Fibroblast of lung (primary cell): Measurements from ENCODE around the gene LMO3. TPM values are rescaled to one million over a fixed set of nuclear protein-coding genes. Genes with fewer than 3 reads are reported as not detected.
"Not testable (repeated sequence)": the region's sequence is repeated elsewhere in the genome, so short reads cannot be mapped to it uniquely, and the experiment has no call there.

Experiments used
- DNase-seq, 2 donors: peaks; one replicate each; pipeline versions ENCODE4 v3.0.0 to v3.0.0-alpha.2; 2010; ENCODE audit warnings: low read depth in 2 of 2
- H2AFZ ChIP-seq: 2 replicates; pipeline ENCODE4 v1.5.1; 2012; ENCODE audit warnings: low read length, control low read depth, inconsistent platforms
- H3K27ac ChIP-seq: 2 replicates; pipeline ENCODE4 v1.5.1; 2011; ENCODE audit warnings: low read length, control low read depth; ENCODE audit not compliant: insufficient read depth
- H3K27me3 ChIP-seq: 2 replicates; pipeline ENCODE4 v1.5.1; 2011; ENCODE audit warnings: mild to moderate bottlenecking, low read length; ENCODE audit not compliant: control insufficient read depth, insufficient read depth
- H3K36me3 ChIP-seq: 2 replicates; pipeline ENCODE4 v1.5.1; 2011; ENCODE audit warnings: low read length; ENCODE audit not compliant: control insufficient read depth, insufficient read depth
- H3K4me1 ChIP-seq: 2 replicates; pipeline ENCODE4 v1.5.1; 2011; ENCODE audit warnings: low read length; ENCODE audit not compliant: control insufficient read depth, insufficient read depth; ENCODE audit errors: extremely low read depth
- H3K4me2 ChIP-seq: 2 replicates; pipeline ENCODE4 v1.5.1; 2011; ENCODE audit warnings: low read length, control low read depth; ENCODE audit not compliant: insufficient read depth; ENCODE audit errors: extremely low read depth
- H3K4me3 ChIP-seq, 4 experiments: fragments of 200-600 bp in 1 of 4; sonication (generic) in 1 of 4; replicated peaks in 1 of 4; 2 replicates each; pipeline ENCODE4 v1.5.1; 2011 to 2016; ENCODE audit warnings: low read length in 4 of 4, low read depth in 3 of 4, mild to moderate bottlenecking in 3 of 4, control low read depth in 2 of 4, inconsistent platforms in 1 of 4, mixed read lengths in 1 of 4; ENCODE audit not compliant: insufficient read depth in 1 of 4; ENCODE audit errors: control extremely low read depth in 1 of 4
- H3K79me2 ChIP-seq: 2 replicates; pipeline ENCODE4 v1.5.1; 2012; ENCODE audit warnings: mild to moderate bottlenecking, low read length, inconsistent platforms; ENCODE audit not compliant: control insufficient read depth, insufficient read depth
- H3K9ac ChIP-seq: 2 replicates; pipeline ENCODE4 v1.5.1; 2011; ENCODE audit warnings: mild to moderate bottlenecking, low read length, control low read depth; ENCODE audit not compliant: insufficient read depth
- H3K9me3 ChIP-seq: 2 replicates; pipeline ENCODE4 v1.5.1; 2012; ENCODE audit warnings: low read depth, low read length; ENCODE audit not compliant: control insufficient read depth, insufficient read depth
- H4K20me1 ChIP-seq: 2 replicates; pipeline ENCODE4 v1.5.1; 2011; ENCODE audit warnings: low read length; ENCODE audit not compliant: control insufficient read depth, insufficient read depth; ENCODE audit errors: extremely low read depth
- EZH2 ChIP-seq: IDR thresholded peaks from 2 replicates; pipeline ENCODE4 v1.5.1; 2012; ENCODE audit warnings: low read length, control low read depth, mild to moderate bottlenecking; ENCODE audit errors: missing control alignments
- polyA plus RNA-seq, 2 donors: library from polyadenylated mRNA; depleted of rRNA in 1 of 2; stranded (reverse) in 1 of 2; unstranded in 1 of 2; fragments of >200 nt; gene quantifications; 2 replicates each; pipeline ENCODE4 v1.2.1, GENCODE V29; 2011 to 2012; ENCODE audit warnings: missing spikeins in 1 of 2
- total RNA-seq: library from RNA; depleted of rRNA; stranded (reverse); fragments of >200 nt; gene quantifications from 2 replicates; pipeline ENCODE4 v1.2.1, GENCODE V29; 2014
- TF ChIP-seq, protein P1 (sequence below), 2 donors: IDR thresholded peaks in 1 of 2; conservative IDR thresholded peaks in 1 of 2; 1 replicate in 1 of 2; 2 replicates in 1 of 2; pipeline ENCODE4 v1.5.1; 2011 to 2012; ENCODE audit warnings: low read length in 2 of 2, control low read depth in 1 of 2, inconsistent platforms in 1 of 2, low read depth in 1 of 2, mild to moderate bottlenecking in 1 of 2

The LMO3 gene
- total and polyA plus RNA-seq, 2 donors (not counting 1 experiment from before 2014, with no cell fraction given), result 0.12 to 0.50 TPM

DNA sequence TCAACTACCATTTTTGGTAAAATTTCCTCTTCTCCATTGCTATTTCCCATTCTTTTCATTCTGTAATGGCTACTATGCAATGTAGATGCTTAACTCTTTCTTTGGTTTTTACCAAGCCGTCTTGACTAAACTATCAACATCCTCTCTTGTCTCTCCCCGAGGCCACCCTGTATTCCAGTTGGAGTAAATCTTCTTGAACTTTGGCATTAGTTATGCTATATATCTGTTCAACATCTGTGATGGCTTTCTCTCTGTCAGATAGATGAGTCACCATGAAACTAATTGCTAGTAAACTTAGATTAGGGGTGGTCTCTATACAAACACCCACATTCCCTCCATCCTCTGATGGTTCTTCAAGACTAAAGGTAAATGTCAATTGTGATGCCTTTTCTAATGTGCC lies 63.4 kb downstream of the LMO3 start:
- TF ChIP-seq, protein P1, sequence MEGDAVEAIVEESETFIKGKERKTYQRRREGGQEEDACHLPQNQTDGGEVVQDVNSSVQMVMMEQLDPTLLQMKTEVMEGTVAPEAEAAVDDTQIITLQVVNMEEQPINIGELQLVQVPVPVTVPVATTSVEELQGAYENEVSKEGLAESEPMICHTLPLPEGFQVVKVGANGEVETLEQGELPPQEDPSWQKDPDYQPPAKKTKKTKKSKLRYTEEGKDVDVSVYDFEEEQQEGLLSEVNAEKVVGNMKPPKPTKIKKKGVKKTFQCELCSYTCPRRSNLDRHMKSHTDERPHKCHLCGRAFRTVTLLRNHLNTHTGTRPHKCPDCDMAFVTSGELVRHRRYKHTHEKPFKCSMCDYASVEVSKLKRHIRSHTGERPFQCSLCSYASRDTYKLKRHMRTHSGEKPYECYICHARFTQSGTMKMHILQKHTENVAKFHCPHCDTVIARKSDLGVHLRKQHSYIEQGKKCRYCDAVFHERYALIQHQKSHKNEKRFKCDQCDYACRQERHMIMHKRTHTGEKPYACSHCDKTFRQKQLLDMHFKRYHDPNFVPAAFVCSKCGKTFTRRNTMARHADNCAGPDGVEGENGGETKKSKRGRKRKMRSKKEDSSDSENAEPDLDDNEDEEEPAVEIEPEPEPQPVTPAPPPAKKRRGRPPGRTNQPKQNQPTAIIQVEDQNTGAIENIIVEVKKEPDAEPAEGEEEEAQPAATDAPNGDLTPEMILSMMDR (conservative IDR thresholded peaks at IDR 0.05 in 1 of 2, IDR thresholded peaks at IDR 0.05 in 1 of 2; ENCODE audit: low read depth in 1 of 2, low read length in 2 of 2), result no peak
- TF ChIP-seq EZH2, result no peak

DNA sequence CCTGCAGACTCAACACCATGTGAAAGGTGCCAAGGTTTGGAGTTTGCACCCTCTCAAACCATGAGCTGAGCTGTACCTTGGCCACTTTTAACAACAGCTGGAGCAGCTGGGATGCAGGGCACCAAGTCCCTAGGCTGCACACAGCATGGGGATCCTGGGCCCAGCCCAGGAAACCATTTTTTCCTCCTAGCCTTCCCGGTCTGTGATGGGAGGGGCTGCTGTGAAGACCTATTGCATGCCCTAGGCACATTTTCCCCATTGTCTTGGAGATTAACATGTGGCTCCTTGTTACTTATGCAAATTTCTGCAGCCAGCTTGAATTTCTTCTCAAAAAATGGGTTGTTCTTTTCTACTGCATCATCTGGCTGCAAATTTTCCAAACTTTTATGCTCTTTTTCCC lies 68.3 kb downstream of the LMO3 start:
- not testable (repeated sequence) for H3K4me2 ChIP-seq, H3K27ac ChIP-seq, DNase-seq, H2AFZ ChIP-seq, H3K79me2 ChIP-seq, H4K20me1 ChIP-seq, H3K9me3 ChIP-seq, H3K4me1 ChIP-seq, H3K27me3 ChIP-seq, H3K4me3 ChIP-seq, H3K9ac ChIP-seq, H3K36me3 ChIP-seq

More for the DNA sequence above, 63.4 kb downstream of the LMO3 start:
- Histone ChIP-seq H3K27me3 (no peaks in the 10 kb centered on the region), H3K4me2 (no peak overlapping the region), H3K4me1 (no peaks in the 10 kb centered on the region), H2AFZ (no peak overlapping the region), H3K9ac (no peak overlapping the region), H3K36me3 (no peaks in the 10 kb centered on the region), H3K79me2 (no peaks in the 10 kb centered on the region), H4K20me1 (no peaks in the 10 kb centered on the region), H3K4me3 (no peak overlapping the region), H3K9me3 (no peaks in the 10 kb centered on the region), H3K27ac (no peak overlapping the region)
- no peak for DNase-seq

DNA sequence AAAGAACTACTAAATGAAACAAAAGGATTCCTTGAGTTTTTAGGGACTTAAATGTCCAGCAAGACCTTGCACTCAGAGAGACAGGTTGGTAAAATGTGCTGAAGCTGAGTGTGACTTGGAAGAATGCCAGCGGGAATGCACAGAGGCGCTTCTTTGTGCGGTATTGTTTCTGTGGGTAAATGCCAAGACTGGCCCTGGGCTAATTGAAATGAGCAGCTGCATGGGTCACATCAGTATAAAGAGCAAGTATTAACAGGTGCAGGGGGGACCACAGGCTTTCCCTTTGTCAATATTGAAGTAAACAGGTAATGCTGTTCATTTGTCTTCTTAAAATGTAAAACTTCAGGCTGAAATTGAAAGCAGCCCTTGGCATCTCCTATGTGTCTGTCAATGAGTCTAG lies 74.3 kb downstream of the LMO3 start:
- H3K36me3 ChIP-seq, result no peaks in the 10 kb centered on the region
- no peaks in the 10 kb centered on the region for H3K9me3 ChIP-seq
- no peaks in the 10 kb centered on the region for H3K4me1 ChIP-seq

More for the DNA sequence above, 74.3 kb downstream of the LMO3 start:
- Histone ChIP-seq H2AFZ (no peak overlapping the region), H3K27ac (no peak overlapping the region), H3K4me2 (no peak overlapping the region), H3K79me2 (no peaks in the 10 kb centered on the region), H3K4me3 (no peak overlapping the region), H3K9ac (no peak overlapping the region), H3K27me3 (no peaks in the 10 kb centered on the region), H4K20me1 (no peaks in the 10 kb centered on the region)
- no peak for TF ChIP-seq EZH2
- TF ChIP-seq, protein P1 (conservative IDR thresholded peaks at IDR 0.05 in 1 of 2, IDR thresholded peaks at IDR 0.05 in 1 of 2; ENCODE audit: low read depth in 1 of 2, low read length in 2 of 2), result no peak
- peak in 1 of 2 donors; percentile 14 for DNase-seq
